Smooth muscle cell (in vitro differentiated cells): ENCODE data around the gene DLG3. TPM values are rescaled to one million over a fixed set of nuclear protein-coding genes. Genes with fewer than 3 reads are reported as not detected.

Experiments
- DNase-seq: peaks from one replicate; lab custom pipeline; 2025; ENCODE audit not compliant: unreplicated experiment; lab: John Stamatoyannopoulos, UW
- H2AFZ ChIP-seq: fragments of 200-600 bp; sonication (generic); 2 replicates; pipeline ENCODE4 v1.6.0; 2016; ENCODE audit warnings: antibody characterized with exemption, low read depth, mild to moderate bottlenecking
- H3F3A ChIP-seq: fragments of 200-600 bp; sonication (generic); 2 replicates; pipeline ENCODE4 v1.6.0; 2017; ENCODE audit warnings: antibody characterized with exemption, low read depth
- H3K27ac ChIP-seq: fragments of 200-600 bp; sonication (generic); 2 replicates; pipeline ENCODE4 v1.5.1; 2016; ENCODE audit warnings: low read depth, mild to moderate bottlenecking
- H3K27me3 ChIP-seq: fragments of 200-600 bp; sonication (generic); 2 replicates; pipeline ENCODE4 v1.6.1; 2016; ENCODE audit warnings: low read depth, mild to moderate bottlenecking
- H3K36me3 ChIP-seq: fragments of 200-600 bp; sonication (generic); 2 replicates; pipeline ENCODE4 v1.5.1; 2016; ENCODE audit warnings: low read depth
- H3K4me1 ChIP-seq: fragments of 200-600 bp; sonication (generic); 2 replicates; pipeline ENCODE4 v1.5.1; 2016; ENCODE audit warnings: low read depth
- H3K4me2 ChIP-seq: fragments of 200-600 bp; sonication (generic); 2 replicates; pipeline ENCODE4 v1.6.0; 2016; ENCODE audit warnings: mild to moderate bottlenecking
- H3K4me3 ChIP-seq: fragments of 200-600 bp; sonication (generic); 2 replicates; pipeline ENCODE4 v1.5.1; 2016; ENCODE audit warnings: mild to moderate bottlenecking
- H3K79me2 ChIP-seq: fragments of 200-600 bp; sonication (generic); 2 replicates; pipeline ENCODE4 v1.6.0; 2016; ENCODE audit warnings: low read depth, mild to moderate bottlenecking
- H3K9ac ChIP-seq: fragments of 200-600 bp; sonication (generic); 2 replicates; pipeline ENCODE4 v1.6.0; 2016; ENCODE audit warnings: low read depth
- H3K9me3 ChIP-seq: fragments of 200-600 bp; sonication (generic); replicated peaks from 2 replicates; pipeline ENCODE4 v1.5.1; 2016; ENCODE audit warnings: low read depth
- H4K20me1 ChIP-seq: fragments of 200-600 bp; sonication (generic); 2 replicates; pipeline ENCODE4 v1.6.0; 2016; ENCODE audit warnings: low read depth
- WGBS: methylation state at CpG from one replicate; pipeline ENCODE4 v1.1.7; 2016; ENCODE audit warnings: low lambda C conversion rate; 5-methylcytosine and 5-hydroxymethylcytosine counted together
- polyA plus RNA-seq: library from polyadenylated mRNA; unstranded; fragments of >200 nt; fragmentation: Nextera tagmentation; extraction: Ambion mirVana; gene quantifications from 2 replicates; pipeline ENCODE4 v1.2.1, GENCODE V29; 2016
- total RNA-seq: library from RNA; depleted of rRNA; stranded (reverse); fragments of >200 nt; gene quantifications from 2 replicates; pipeline ENCODE4 v1.2.3, GENCODE V29; 2014
- TF ChIP-seq, protein P1 (sequence below): fragments of 200-600 bp; sonication (generic); IDR thresholded peaks from 2 replicates; pipeline ENCODE4 v1.5.1; 2017; ENCODE audit warnings: borderline replicate concordance, mild to moderate bottlenecking, antibody characterized with exemption; ENCODE audit not compliant: insufficient read depth, poor library complexity, severe bottlenecking

The DLG3 gene
- total and polyA plus RNA-seq, 2 experiments from 2014 or later: 14.5 to 39.6 TPM

DNA sequence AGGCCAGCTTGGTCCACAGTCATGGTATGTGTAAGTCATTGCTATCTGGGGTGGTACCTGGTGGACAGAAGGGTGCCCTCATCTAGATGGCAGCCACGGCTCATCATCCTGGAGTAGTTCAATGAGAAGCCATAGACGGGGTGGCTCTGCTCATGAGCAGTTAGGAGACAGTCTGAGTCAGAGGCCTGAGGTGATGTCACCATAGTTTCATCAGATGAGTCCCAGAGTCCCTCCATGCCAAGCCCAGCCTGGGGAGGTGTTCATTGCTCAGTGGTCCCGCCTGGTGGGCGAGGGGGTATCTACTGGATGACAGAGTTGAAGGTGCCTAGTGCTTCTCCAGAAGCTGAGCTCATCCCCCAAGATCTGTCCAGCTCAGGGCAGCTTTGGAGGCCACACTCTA lies 49.8 kb downstream of the DLG3 start:
- no peak overlapping the region for H3K4me3 ChIP-seq
- H3K27ac ChIP-seq: no peak overlapping the region
- no peaks in the 10 kb centered on the region for H4K20me1 ChIP-seq
- H3K4me1 ChIP-seq: no peaks in the 10 kb centered on the region
- no peaks in the 10 kb centered on the region for H3K79me2 ChIP-seq
- 63% methylated on average over 4 of the region's 4 CpGs for WGBS
- TF ChIP-seq, protein P1, sequence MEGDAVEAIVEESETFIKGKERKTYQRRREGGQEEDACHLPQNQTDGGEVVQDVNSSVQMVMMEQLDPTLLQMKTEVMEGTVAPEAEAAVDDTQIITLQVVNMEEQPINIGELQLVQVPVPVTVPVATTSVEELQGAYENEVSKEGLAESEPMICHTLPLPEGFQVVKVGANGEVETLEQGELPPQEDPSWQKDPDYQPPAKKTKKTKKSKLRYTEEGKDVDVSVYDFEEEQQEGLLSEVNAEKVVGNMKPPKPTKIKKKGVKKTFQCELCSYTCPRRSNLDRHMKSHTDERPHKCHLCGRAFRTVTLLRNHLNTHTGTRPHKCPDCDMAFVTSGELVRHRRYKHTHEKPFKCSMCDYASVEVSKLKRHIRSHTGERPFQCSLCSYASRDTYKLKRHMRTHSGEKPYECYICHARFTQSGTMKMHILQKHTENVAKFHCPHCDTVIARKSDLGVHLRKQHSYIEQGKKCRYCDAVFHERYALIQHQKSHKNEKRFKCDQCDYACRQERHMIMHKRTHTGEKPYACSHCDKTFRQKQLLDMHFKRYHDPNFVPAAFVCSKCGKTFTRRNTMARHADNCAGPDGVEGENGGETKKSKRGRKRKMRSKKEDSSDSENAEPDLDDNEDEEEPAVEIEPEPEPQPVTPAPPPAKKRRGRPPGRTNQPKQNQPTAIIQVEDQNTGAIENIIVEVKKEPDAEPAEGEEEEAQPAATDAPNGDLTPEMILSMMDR: no peak
- H3K9ac ChIP-seq: no peak overlapping the region
- no peaks in the 10 kb centered on the region for H3K27me3 ChIP-seq
- no peak overlapping the region for H3K4me2 ChIP-seq
- no peaks in the 10 kb centered on the region for H3F3A ChIP-seq
- H3K36me3 ChIP-seq: no peaks in the 10 kb centered on the region
- no peak for DNase-seq
- H2AFZ ChIP-seq: no peak overlapping the region
- no peaks in the 10 kb centered on the region for H3K9me3 ChIP-seq

DNA sequence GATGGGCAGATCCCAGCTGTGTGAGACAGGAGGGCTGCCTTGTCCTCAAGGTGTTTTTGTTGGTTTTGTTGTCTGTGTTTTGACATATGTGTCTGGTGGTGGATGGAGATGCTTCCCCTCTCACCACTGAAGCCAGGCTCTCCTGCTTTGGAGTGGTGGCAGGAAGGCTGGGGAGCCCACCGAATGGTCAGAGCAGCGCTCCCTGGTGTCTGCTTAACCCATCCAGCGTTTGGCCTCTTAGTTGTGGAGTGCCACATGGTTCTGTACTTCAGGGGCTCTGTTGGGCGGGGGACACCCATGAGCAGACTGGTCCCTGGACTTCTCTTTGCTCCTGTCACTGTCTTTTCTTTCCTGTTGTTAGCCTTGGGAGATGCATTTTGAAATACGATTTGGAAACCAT lies 51.9 kb downstream of the DLG3 start:
- H3K79me2 ChIP-seq: no peaks in the 10 kb centered on the region
- no peaks in the 10 kb centered on the region for H3K36me3 ChIP-seq
- no peak overlapping the region for H2AFZ ChIP-seq
- H3K4me3 ChIP-seq: no peak overlapping the region
- no peaks in the 10 kb centered on the region for H3K9me3 ChIP-seq
- 63% methylated on average over 5 of the region's 5 CpGs for WGBS
- H3K27ac ChIP-seq: no peak overlapping the region
- no peak overlapping the region for H3K4me2 ChIP-seq
- no peak for DNase-seq
- no peak overlapping the region for H3K9ac ChIP-seq
- no peaks in the 10 kb centered on the region for H3F3A ChIP-seq
- H4K20me1 ChIP-seq: no peaks in the 10 kb centered on the region
- H3K27me3 ChIP-seq: no peaks in the 10 kb centered on the region
- no peaks in the 10 kb centered on the region for H3K4me1 ChIP-seq
- TF ChIP-seq, protein P1: no peak

DNA sequence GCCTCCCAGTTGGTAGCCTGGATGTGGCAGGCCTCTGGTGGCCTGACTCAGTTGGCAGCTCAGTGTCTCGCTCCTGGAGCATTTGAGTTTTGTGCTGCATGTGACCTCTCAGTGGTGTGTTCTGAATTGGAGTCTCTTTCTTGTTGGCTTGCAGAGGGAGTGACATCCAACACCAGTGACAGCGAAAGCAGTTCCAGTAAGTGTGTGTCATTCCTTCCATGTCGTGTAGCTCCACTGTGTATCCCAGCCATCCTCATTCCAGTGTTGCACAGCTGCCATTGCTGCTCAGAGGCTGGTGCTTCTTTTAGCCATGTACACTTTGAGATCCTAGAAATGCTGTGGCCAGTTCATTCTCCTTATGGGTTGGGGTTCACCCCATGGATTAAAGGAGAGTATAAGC lies 52.4 kb downstream of the DLG3 start:
- H2AFZ ChIP-seq: no peak overlapping the region
- H3K27ac ChIP-seq: no peak overlapping the region
- no peaks in the 10 kb centered on the region for H3K79me2 ChIP-seq
- no peaks in the 10 kb centered on the region for H3K9me3 ChIP-seq
- no peaks in the 10 kb centered on the region for H3F3A ChIP-seq
- no peak for DNase-seq
- H3K36me3 ChIP-seq: no peaks in the 10 kb centered on the region
- TF ChIP-seq, protein P1: no peak
- WGBS: 55% methylated on average over 3 of the region's 3 CpGs
- no peaks in the 10 kb centered on the region for H3K27me3 ChIP-seq
- no peaks in the 10 kb centered on the region for H3K4me1 ChIP-seq
- no peak overlapping the region for H3K4me2 ChIP-seq
- H4K20me1 ChIP-seq: no peaks in the 10 kb centered on the region
- no peak overlapping the region for H3K4me3 ChIP-seq
- no peak overlapping the region for H3K9ac ChIP-seq

DNA sequence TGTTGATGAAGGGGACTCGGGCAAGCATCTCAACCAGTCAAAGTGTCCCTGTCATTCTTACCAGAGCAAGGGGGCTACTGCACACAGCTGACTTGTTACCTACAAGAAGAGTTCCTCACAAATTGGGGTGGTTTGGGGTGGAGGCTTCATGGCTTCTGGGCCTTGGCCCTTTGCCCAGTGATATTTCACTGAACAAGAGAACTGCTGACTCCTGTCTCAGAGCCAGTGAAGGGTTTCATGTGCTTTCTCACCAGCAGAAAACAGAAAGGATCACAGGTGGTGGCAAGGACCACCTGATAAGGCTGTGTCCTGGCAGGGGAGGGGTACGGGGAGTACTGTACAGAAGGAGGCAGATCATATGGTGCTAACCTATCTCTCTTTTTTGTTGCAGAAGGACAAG lies 53.5 kb downstream of the DLG3 start:
- WGBS: 82% methylated on average over 2 of the region's 2 CpGs
- Histone ChIP-seq H3K4me3 (no peak overlapping the region), H2AFZ (no peak overlapping the region), H3K79me2 (no peaks in the 10 kb centered on the region), H3K9me3 (no peaks in the 10 kb centered on the region), H3F3A (no peaks in the 10 kb centered on the region), H4K20me1 (no peaks in the 10 kb centered on the region), H3K4me1 (no peaks in the 10 kb centered on the region), H3K9ac (no peak overlapping the region), H3K4me2 (no peak overlapping the region), H3K27ac (no peak overlapping the region), H3K27me3 (no peaks in the 10 kb centered on the region), H3K36me3 (no peaks in the 10 kb centered on the region)
- DNase-seq: no peak
- TF ChIP-seq, protein P1: no peak
